ENCODE data around the gene UBA6.

The UBA6 gene

DNA sequence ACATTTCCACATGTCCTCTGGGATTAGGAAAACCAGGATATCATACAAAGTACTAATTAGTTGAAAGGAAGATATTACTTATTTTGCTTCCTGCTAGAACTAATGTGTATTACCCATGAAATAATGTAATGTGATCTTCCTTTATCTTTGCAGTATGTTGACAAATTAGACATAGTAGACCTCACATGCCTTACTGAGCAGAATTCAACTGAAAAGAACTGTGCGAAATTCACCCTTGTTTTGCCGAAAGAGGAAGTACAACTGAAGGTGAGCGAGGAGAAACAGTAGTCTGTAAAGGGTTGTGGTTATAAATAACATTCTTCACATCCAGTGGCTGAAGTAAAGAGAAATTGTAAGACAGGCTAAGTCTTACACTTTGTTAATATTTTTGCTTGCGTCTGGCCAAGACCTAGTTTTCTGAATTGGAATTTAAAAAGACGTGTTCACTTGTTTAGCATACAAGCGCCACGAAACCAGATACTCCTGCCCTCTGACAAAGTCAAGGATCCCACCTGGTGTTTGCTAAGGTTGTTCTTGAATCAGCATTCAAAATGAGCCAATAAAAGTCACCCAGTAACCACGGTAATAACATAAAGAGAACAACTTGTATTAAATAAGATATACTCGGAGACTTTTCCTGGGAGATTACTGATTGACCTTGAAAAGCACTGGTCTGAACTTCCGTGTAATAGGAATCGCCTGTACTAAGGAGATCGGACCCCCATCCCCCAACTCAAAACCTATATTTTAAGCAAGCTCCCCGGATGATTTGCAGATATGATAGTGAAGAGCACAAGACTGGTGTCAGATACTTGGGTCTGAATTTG lies 125.5 kb downstream of the UBA6 start:
- peak; percentile 54 to 64 for DNase-seq

DNA sequence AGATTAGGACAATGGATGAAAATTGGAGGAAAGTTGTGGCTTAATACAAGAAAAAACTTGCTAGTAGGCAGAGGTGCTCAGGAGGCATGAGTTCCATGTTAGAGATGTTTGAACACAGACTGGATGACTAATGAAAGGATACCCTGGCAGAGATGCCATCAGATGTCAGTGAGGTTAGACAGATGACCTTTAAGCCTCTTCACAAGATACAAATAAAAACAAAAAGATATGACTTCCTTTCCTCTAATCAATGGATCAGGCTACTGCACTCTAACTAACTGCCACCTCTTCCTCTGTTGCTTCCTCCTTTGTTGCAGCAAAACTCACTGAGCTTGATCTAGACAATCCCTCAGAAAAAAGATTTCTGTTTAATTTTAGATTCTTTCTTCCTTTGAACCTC lies 127.8 kb downstream of the UBA6 start:
- peak in 1 of 2 experiments; percentile 10 for DNase-seq

DNA sequence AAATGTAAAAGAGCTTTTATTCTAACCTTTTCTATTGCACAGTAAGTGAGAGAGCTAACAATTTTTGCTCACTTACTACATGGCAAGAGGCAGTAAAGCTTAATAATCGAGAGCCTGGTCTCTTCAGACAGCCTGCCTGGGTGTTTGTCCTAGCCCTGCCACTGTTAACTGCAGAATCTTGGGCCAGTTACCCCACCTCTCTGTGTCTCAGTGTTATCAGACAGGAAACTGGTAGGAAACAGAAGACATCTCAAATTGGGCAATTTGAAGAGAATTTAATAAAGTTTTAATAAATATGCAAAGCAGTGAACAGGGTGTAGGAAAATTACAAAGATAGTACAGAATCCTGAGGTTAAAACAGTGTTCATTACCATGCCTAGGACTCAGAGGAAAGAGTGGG lies 129.0 kb downstream of the UBA6 start:
- DNase-seq = no peak

DNA sequence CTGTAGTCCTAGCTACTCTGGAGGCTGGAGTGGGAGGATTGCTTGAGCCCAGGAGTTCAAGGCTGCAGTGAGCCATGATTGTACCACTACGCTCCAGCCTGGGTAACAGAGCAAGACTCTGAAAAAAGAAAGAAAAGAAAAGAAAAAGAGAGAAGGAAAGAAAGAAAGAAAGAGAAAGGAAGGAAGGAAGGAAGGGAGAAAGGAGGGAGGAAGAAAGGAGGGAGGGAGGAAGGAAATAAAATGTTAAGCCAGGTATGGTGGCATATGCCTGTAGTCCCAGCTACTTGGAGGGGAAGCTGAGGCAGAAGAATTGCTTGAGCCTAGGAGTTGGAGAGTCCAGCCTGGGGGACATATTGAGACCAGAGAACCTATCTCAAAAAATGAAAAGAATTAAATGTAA lies 130.4 kb downstream of the UBA6 start:
- no peak for DNase-seq

DNA sequence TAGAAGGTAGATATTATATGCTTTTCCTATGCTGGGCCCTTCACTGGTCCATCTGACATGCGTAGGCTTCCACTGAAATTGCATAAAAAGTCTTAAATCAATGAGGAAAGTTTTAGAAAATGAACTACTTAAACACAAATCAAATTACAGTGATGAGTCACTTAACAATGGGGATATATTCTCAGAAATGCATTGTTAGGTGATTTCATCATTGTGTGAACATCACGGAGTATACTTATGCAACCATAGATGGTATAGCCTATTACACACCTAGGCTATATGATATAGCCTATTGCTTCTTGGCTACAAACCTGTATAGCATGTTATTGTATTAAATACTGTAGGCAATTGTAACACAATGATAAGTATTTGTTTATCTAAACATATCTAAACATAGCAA lies 132.1 kb downstream of the UBA6 start:
- peak in 1 of 2 experiments; percentile 11 for DNase-seq

DNA sequence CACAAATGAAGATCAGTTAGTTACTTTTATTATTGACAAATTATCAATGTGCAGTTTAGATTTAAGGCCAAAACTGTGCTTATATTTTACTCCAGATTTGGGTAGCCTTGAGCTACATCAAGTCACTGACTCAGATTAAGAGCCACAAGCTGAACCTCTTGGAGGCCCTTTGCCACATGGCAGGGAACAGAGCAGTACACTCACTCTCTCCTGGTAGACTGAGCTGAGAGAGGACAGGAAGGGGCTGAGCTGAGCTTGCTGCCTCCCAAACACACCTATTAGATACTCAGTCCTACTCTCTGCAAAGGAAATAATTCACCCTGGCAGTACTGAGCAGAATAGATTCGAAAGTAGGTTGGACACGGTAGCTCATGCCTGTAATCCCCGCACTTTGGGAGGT lies 134.6 kb downstream of the UBA6 start:
- no peak for DNase-seq

DNA sequence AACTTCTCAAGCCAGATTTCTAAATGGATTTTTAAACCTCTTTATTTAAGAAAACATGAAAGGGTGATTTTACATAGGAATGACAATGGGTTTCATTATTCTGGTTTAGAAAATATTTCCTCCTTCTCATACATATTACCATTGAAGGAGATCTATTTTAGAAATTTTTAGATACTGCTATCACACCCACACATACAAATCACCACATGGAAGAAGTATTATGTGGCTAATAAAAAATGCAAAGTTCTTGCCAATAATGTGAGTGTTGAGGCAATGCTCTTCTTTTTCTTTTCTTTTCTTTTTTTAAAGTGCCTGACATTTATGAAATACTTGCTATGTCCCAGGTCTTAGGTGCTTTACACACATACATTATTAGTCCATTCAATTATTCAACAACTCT lies 135.7 kb downstream of the UBA6 start:
- no peak for DNase-seq

Measured in AML-193 (cell line).